D721Med (cell line): ENCODE measurements around the gene MLLT3.

ENCODE experiments used
- DNase-seq: peaks from one replicate; pipeline ENCODE4 v3.0.0; 2011; ENCODE audit warnings: low spot score; ENCODE audit not compliant: insufficient read length
- FAIRE-seq: peaks from 2 replicates; lab custom pipeline; 2011; peaks lifted over from hg19 to GRCh38; lab: Jason Lieb, UNC
- TF ChIP-seq, protein P1 (sequence below): IDR thresholded peaks from 2 replicates; pipeline ENCODE4 v1.5.1; 2012; ENCODE audit warnings: mild to moderate bottlenecking, control low read depth; ENCODE audit not compliant: insufficient read depth; ENCODE audit errors: missing control alignments

MLLT3 gene

GRCh38 chr9:20418485-20418884 is 203.8 kb downstream of the MLLT3 start:
- DNase-seq (no peak), FAIRE-seq (no peak)
- TF ChIP-seq, protein P1, sequence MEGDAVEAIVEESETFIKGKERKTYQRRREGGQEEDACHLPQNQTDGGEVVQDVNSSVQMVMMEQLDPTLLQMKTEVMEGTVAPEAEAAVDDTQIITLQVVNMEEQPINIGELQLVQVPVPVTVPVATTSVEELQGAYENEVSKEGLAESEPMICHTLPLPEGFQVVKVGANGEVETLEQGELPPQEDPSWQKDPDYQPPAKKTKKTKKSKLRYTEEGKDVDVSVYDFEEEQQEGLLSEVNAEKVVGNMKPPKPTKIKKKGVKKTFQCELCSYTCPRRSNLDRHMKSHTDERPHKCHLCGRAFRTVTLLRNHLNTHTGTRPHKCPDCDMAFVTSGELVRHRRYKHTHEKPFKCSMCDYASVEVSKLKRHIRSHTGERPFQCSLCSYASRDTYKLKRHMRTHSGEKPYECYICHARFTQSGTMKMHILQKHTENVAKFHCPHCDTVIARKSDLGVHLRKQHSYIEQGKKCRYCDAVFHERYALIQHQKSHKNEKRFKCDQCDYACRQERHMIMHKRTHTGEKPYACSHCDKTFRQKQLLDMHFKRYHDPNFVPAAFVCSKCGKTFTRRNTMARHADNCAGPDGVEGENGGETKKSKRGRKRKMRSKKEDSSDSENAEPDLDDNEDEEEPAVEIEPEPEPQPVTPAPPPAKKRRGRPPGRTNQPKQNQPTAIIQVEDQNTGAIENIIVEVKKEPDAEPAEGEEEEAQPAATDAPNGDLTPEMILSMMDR: no peak

DNA sequence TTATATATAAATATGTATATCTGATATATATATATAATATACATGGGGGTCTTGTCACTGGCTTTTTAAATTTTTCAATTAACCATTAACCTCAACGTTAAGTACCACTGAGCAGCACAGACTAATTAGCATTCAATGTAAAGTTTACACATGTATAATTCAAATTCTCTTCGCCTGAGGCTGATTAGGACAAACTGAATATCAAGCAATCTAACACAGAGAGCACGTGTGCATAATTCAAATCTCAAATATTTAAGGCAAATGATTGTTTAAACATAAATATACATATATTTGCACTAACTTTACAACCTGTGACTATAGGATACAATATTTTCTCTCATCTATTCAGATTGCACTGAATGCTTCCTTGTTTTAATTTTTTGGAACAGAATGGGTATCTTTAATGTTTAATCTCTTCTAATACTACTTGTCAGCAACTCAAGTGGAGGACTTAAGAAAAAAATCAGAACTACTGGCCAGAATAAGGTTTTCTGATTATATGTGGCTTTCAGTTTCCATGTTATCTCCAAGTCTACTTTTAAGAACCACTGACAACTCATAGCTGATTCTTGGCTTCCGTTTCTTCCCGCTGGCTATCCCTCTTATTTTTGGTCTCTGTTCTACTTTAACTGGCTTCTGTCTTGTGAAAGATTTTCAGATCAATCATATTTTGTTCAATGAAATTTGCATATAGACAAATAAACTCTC is 204.8 kb downstream of the MLLT3 start:
- FAIRE-seq: no peak
- TF ChIP-seq, protein P1: no peak

GRCh38 chr9:20414150-20414549 is 208.1 kb downstream of the MLLT3 start:
- TF ChIP-seq, protein P1: no peak
- FAIRE-seq: no peak
- DNase-seq: no peak

More for the DNA sequence above, 204.8 kb downstream of the MLLT3 start:
- DNase-seq: no peak

- FAIRE-seq: no peak
- no peak for DNase-seq
- TF ChIP-seq, protein P1: no peak
Observed at GRCh38 chr9:20409321-20410092, 212.8 kb downstream of the MLLT3 start.

GRCh38 chr9:20408513-20408912 is 213.8 kb downstream of the MLLT3 start:
- DNase-seq: no peak

GRCh38 chr9:20407013-20407412 is 215.3 kb downstream of the MLLT3 start:
- TF ChIP-seq, protein P1: peak; percentile 10
- DNase-seq (no peak), FAIRE-seq (no peak)

More at GRCh38 chr9:20408513-20408912, 213.8 kb downstream of the MLLT3 start:
- no peak for FAIRE-seq
- TF ChIP-seq, protein P1: no peak
